HG02970 (cell line): ENCODE data around the gene CARD19.

Source experiments
- ATAC-seq: cut with Tn5 transposase; IDR thresholded peaks from one replicate; pipeline ENCODE4 v1.9.1; 2021; ENCODE audit warnings: mild to moderate bottlenecking, moderate library complexity, moderate number of reproducible peaks; ENCODE audit not compliant: unreplicated experiment, low FRiP score

Gene CARD19

DNA sequence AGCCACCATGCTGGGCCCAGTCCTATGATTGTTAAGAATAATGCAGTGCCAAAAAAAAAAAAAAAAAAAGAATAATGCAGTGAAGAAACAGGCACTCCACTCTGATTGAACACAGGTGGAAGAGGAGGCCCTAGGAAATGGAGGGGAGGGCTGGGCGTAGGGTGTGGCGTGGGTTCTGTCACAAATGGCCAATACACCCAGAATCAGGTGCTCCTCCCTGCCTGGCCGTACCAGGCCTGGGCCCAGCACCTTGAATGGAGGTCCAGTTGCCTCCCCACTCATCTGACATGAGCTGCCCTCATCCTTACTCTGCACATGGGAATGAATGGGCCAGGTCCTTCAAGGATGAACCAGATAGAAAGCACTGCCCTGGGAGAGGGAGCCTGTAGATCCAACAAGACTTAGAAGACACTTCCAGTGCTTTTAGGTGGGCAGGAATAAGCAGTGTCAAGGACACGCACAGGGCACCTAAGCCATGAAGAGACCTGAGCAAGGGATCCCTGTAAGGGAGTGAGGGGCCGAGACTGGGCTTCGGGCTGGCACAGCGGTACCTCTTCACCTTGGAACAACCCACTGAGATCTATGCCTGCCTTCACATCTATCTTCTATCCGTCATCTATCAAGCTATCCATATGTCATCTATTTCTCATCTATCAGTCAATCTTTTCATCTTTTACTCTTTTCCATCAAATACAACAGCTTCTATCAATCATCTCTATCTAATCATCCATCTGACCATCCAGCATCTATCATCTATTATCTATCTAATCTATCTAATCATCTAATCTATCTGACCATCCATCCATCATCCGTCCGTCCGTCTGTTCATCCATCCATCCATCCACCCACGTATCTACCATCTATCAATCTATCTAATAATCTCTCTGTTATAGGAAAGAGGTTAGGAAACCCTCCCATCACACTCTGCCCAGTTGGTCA lies 22.2 kb downstream of the CARD19 start:
- ATAC-seq, result no peak

DNA sequence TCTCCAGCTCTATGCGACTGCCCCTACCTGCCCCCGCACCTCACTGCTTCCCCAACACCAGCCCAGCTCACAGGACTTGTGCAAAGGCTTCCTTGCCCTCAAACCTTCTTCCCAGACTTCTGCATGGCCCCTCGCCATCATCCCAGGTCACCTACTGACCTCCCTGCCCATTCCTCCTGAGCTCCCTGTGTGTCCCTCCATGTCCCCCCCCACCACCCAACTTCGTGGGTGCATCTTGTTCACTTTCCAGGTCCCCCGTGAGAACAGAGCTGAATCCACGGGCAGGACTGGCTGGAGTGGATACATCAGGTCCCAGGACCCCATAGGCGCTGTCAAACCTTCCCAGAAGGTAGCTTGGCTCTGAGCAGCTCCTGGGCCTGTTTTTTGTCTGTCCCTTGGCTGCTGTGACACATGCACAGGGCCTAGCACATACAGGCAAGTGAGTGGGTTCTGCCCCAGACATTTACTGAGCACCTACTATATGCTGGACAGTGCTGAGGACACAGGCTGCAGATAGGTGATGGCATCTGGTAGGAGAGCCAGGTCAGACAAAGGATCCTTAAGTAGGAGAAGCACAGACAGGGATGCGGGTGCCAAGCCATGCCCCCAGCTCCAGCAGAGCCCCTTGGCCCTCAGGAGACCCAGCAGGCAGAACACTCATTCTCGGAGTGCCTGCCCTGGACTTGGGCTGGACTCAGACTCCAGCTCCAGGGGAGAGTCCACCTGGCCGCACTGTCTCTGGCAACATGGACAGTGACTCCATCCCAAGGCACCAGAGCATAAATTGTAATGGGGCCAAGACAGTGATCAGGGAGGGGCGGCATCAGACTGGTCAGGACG lies 23.1 kb downstream of the CARD19 start:
- no peak for ATAC-seq

DNA sequence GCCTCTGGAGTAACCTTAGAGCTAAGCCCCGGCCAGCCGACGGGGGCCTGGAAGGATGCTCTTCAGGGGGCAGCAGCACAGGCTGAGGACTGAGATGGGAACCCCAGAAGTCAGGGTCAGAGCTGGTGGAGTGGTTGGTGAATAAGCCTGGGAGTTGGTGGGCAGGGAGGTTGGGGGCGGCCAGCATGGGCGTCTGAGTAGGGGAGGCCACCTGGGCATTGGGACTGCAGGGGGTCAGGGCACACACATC lies 23.6 kb downstream of the CARD19 start:
- ATAC-seq, result no peak

DNA sequence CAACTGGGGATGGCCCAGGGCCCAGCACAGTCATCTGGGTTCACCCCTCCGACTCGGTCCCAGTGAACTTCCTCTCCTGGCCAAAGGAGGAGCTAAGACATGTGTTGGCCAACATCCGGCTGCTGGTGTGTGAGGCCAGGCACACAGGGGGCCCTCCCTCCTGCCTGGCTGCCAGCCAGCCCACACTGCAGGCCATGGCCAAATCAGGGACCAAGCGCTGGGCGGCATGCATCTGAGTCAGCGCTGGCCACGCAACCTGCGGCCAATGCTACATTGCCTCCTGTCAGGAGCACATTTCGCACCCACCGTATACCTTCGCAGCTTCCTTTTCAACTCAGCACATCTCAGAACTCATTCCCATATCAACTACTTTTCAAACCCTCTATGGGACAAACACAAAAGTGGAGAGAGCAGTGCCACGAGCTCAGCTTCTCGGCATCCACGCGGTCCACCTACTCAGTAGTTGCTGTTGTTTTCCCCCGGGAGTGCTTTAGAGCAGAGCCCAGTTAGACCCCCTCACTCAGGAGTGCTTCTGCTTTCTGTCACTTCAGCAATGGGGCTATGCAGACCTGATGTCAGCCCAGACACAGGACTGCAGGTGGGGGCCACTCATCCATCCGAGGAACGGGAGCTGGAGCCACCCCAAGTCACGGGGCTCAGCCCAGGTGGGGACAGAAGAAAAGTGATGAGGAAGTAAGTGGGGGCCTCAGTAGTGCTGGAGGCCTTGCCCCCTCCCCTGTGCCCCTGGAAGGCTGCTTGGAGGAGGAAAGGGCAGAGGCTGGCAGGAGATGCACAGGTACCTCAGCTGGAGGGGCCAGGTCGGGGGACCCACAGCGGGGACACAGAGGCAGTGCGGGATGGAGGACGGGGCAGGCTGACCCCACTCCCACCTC lies 24.2 kb downstream of the CARD19 start:
- no peak for ATAC-seq

DNA sequence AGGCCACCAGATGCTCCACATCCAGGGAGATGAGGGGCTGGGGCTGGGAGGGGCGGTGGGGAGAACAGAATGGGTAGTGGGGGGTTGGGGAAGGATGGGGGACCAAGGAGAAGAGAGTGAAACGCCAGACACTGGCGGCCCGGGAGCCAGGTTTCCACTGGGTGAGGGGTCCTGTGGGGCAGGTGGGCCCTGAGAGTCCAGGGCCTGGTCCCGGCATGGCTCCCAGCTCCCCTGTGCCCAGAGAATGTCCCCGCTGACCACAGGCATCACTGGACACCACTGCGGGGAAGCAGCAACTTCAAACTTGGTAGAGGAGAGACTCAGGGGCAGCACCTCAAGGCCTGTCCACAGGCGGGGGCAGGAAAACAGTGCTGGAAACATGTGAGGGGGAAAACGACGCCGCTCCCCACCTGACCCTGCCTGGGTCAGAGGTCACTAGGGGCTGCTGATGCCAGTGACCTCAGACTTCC lies 24.9 kb downstream of the CARD19 start:
- ATAC-seq, result no peak

DNA sequence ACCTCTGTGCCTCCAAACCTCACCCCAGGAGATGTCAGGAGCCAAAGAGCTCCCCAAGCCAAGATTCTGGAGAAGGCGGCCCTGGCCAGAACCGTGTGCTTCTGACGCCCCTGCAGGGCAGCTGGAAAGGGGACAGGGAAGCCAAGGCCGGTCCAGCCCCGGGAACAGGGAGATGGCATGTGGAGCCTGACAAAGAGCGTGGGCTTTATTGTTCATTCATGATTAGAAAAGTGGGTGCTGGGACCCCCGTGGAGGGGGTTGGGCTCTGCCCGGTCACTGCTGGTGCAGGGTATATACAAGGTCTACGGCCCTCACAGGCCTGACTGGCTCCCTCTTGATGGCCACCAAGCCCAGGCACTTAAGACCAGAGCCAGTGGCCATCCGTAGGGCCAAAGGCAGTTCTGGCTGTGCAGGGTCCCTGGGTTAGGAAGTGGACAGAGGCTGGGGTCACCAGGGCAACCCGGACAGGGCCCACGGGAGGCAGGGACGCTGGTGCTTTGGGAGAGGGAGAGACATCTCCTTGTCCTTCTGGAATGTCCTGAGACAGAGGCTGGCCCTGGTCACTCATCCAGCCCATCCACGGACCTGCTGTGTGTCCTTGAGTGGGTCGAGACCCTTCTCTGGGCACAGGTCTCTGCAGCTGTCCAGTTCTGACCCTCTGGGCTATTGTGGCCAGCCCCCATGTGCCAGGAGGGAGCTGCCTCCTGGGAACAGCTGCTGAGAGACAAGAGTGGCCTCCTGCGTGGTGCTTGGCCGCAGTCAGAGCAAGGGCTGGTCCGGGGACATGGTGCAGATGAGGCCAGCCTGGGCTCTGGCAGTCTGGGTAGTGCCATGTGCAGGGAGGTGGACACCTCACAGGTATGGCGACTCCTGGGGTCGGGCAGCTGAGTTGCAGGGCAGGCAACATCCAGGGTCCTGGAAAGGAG lies 25.6 kb downstream of the CARD19 start:
- no peak for ATAC-seq

DNA sequence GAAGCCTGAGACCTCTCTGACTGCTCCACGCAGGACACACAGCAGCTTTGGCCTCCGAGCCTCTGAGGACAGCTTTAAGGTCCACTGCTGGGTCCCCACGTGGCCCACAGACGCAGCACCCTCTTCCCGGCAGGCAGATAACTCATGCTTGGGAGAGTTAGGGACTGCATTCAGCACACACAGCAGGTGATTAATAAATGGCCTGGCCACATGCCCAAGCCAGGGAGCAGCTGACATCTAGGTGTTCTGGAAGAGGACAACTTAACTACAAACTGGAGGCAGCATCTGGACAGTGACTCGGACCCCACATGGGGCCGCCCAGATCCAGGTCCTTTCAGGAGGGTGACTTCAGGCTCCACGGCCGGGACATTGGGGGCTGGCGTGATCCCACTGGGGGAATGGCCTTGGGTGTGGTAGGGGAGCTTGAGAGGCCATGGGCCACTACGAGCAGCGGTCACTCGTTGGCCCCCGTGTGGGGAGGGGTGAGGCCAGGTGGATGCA lies 26.8 kb downstream of the CARD19 start:
- ATAC-seq, result no peak

DNA sequence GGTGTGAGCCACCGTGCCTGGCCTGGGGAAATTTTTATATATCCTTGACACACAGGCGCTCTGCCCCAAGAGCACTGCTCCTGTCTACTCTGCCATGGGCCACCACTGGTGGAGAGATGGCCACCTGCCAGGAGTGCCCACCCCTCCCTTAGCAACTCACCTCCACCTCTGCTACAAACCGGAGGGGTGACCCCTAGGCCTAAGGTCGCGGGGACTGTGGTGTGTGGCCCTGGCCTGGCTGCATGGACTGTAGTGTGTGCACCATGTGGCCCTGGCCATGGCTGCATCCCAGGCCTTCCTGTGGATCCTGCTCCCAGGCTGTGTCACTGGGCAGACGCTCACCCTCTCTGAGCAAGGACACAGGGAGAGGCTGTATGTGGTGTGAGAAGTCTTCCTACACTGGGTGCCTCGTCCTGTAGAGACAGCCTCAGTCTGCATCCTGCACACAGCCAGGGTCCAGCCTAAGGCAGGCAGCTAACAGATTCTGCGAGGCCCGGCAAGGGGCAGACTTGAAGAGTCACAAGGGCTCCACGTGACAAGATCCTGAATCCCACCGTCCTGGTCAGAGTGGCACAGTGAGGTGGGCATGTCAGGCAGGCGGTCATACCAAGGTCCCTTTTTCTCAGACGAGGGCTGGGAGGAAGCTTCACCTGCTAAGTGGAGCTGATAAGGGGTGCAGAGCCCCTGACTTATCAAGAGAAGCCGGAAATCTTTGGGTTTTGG lies 27.7 kb downstream of the CARD19 start:
- ATAC-seq, result no peak

DNA sequence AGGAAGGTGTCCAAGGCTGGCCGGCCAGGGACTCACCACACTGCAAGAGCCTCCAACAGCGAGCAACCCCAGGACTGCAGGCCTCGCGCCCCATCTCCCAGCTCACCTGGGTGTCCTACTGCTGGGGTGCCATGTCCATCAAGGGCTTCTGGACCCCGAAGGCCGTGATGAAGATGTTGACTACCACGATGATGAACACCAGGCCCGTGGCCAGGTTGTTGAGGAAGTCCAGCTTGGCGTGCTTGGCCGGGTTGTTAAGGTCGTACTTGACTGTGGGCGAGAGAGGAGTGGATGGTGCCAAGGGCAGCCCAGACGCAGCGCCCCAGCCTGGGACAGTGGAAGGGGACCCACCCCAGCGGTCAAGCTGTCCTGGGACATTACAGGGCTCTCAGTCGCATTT lies 28.8 kb downstream of the CARD19 start:
- ATAC-seq, result no peak

DNA sequence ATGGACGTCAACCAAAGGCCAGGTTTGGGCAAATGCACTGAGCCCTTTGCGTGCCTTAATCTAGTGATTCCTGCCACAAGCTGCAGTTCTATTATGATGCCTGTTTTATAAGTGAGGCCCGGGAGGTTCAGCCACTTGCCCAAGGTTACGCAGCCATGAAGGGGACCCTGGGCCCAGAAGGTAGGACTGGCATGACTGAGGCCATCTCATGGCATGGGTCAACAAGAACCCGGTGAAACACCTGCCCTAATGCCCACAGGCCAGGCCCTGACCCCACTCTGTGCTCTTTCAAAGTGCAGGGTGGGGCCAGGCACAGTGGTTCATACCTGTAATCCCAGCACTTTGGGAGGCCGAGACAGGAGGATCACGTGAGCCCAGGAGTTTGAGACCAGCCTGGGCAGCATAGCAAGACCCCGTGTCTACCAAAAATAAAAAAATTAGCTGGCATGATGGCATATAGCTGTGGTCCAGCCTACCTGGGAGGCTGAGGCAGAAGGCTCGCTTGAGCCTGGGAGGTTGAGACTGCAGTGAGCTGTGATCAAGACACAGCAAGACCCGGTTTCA lies 29.4 kb downstream of the CARD19 start:
- no peak for ATAC-seq

DNA sequence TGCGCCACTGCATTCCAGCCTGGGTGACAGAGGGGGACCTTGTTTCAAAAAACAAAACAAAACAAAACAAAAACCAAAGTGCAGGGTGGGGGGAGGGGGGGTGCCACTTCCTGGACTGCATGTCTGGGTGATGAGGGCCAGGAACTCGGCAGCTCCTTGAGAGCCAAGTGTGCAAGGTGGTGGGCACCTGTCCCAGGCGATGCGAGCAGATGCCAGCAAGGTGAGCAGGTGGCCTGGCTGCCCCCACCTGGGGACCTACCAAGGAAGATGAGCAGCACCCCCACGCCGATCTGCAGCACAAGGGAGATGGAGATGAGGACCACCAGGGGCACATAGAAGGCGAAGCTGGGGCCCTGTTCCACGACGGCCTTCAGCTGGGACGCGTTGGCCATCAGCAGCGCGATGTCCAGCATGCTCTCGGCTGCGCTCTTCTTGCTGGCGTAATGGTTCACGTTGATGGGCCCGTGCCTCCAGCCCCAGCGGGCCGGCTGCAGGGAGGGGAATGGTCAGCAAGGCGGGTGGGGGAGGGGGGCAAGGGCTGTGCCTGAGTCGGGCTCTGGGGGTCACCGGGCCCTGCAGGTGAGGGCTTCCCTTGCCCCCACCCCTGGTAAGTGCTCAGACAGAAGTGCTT lies 30.2 kb downstream of the CARD19 start:
- no peak for ATAC-seq

DNA sequence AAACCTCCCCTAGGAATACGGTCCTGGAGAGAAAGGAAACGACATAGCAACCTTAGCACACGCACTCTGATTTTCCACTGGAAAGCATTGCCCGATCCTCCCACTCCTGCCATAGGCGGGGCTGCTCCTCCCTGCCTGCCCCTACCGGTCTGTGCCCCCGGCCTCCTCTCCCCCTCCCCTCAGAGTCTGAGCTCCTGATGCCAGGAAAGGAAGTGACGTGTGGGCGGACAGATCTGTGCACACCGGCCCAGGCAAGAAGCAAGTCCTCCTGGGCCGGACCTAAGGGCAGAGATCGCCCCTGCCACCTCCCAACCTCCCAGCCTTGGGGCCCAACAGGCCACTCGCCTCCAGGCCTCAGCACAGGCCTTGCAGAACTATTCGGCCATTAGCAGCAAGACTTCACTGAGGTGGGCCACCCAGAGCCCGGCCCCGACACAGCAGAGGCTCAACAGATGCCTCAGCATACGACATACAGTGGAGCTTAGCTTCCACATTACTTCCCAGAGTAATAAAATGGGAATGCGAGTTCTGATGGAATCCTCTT lies 30.9 kb downstream of the CARD19 start:
- no peak for ATAC-seq

DNA sequence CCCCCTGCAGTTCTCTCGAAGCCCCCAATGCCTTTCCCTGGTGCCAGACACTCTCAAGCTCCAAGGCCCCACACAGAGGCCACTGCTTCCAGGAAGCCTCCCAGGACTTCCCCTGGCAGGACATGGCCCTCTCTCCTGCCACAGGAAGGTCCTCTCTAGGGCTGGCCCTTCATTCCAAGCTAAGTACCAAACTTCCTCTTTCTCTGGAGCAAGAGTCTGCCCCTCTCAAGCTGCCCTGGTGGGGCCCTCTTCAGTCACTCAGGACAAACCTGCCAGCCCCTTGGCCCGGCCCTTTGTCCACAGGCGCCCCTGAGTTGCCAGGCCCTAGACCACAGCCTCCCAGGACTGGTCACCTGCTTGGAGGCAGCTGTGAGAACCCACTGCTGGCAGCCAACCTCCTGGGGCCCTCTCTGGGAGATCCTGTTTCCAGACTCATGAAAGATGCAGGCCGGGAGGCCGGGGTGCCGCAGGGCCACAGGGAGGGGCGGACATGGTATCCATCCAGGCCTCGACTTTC lies 31.4 kb downstream of the CARD19 start:
- no peak for ATAC-seq

DNA sequence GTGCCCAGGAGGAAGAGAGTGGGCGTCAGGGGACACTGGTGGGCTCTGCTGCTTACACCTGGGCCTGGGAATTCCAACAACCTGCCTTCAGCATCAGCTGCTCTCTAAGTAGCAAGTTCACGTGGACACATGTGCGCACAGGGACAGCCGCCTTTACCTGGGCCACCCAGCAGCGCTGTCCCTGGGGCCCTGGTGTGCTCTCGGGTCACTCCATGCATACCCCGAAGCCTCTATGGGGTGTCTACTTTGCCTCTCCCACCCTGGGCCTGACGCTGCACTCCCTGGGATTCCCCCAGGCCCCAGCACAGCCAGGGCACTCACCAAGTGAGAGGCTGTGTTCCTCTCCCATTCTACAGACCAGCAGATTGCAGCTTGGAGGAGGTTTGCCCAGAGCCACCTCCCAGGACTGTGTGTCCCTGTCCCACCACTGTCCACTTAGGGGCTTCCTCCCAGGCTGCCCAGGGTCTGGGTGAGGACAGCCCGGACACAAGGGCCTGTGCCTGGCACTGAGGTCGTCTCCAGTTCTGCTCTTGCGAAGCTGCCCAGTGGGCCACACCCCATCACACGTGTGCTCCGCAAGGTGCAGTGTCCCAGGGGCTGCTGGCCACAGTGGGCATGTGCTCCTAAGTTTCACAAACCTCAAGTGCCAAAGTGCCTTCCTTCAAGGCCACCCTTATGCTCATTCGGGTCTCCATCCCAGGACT lies 32.1 kb downstream of the CARD19 start:
- ATAC-seq, result no peak

DNA sequence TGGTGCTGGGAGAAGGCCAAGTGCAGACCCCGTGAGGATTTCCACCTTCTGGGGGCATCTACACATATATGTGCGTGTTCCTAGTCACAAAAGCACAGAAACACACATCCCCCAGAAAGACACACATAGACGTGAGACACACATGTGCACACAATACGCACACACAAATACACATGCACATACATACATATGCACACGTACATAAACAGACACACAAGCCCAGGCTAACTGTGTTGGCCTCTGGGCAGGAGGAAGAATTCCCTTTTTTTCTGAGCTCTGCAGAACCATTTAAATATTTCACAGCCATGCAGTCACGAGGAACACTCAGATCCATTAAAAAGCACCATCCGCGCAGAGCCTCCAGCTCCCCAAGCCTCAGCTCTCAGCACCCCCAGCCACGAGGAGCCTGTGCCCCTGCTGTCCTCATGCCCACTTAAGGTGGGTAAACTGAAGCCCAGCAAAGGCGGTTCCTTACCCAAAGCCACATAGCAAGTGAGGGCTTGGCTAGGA lies 32.8 kb downstream of the CARD19 start:
- no peak for ATAC-seq

DNA sequence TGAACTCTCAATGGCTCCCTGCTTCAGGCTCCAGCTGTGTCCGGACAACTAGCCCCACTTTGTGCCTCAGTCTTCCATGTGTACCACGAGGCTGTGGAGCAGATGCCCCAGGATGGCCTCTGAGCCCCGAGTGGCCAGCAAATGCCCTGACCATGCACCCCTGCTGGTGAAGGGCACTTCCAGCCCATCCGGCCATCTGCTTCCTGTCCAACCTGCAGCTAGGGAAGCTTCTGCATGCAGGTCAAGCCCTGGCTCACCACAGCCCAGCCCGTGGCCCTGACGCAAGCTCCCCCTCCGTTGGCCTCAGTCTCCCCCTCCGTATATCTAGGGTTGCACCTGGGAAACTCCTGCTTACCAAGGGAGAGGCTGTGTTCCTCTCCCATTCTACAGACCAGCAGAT lies 33.3 kb downstream of the CARD19 start:
- ATAC-seq, result no peak
